ENCODE measurements around the gene PRKCH. TPM values are rescaled to one million over a fixed set of nuclear protein-coding genes. Genes with fewer than 3 reads are reported as not detected.

PRKCH gene
- total RNA-seq, 1 donor from 2014 or later, result 0.30 TPM

- no peaks in the 10 kb centered on the region for H3K9me3 Mint-ChIP-seq
- H3K27me3 Mint-ChIP-seq (ENCODE audit: low read depth), result peaks cover 20% of the 10 kb centered on the region
- H3K27ac Mint-ChIP-seq (ENCODE audit: unreplicated experiment), result peak overlapping the region; percentile 91
- H3K4me1 Mint-ChIP-seq, result peaks cover 21% of the 10 kb centered on the region
- DNase-seq (ENCODE audit: low read depth, low spot score), result no peak
- H3K36me3 Mint-ChIP-seq (ENCODE audit: low read depth), result no peaks in the 10 kb centered on the region
- H3K4me3 Mint-ChIP-seq, result no peak overlapping the region
- no peak for TF ChIP-seq CTCF (conservative IDR thresholded peaks at IDR 0.05)
Observed at GRCh38 chr14:61480704-61481285, 159.4 kb downstream of the PRKCH start.

GRCh38 chr14:61481701-61482100, 160.3 kb downstream of the PRKCH start:
- Mint-ChIP-seq H3K4me1 (peaks cover 14% of the 10 kb centered on the region), H3K4me3 (no peak overlapping the region), H3K27ac (ENCODE audit: unreplicated experiment) (no peak overlapping the region), H3K27me3 (ENCODE audit: low read depth) (peaks cover 20% of the 10 kb centered on the region), H3K9me3 (no peaks in the 10 kb centered on the region), H3K36me3 (ENCODE audit: low read depth) (no peaks in the 10 kb centered on the region)
- DNase-seq (ENCODE audit: low read depth, low spot score), result no peak
- no peak for TF ChIP-seq CTCF (conservative IDR thresholded peaks at IDR 0.05)

GRCh38 chr14:61482348-61483206, 161.2 kb downstream of the PRKCH start:
- DNase-seq (ENCODE audit: low read depth, low spot score), result no peak
- H3K36me3 Mint-ChIP-seq (ENCODE audit: low read depth), result no peaks in the 10 kb centered on the region
- no peak overlapping the region for H3K27ac Mint-ChIP-seq (ENCODE audit: unreplicated experiment)
- H3K9me3 Mint-ChIP-seq, result no peaks in the 10 kb centered on the region
- H3K4me1 Mint-ChIP-seq, result peaks cover 10% of the 10 kb centered on the region
- no peak for TF ChIP-seq CTCF (conservative IDR thresholded peaks at IDR 0.05)
- no peak overlapping the region for H3K4me3 Mint-ChIP-seq
- H3K27me3 Mint-ChIP-seq (ENCODE audit: low read depth), result peaks cover 22% of the 10 kb centered on the region

GRCh38 chr14:61483476-61483875, 162.1 kb downstream of the PRKCH start:
- H3K9me3 Mint-ChIP-seq, result no peaks in the 10 kb centered on the region
- H3K4me1 Mint-ChIP-seq, result peaks cover 9% of the 10 kb centered on the region
- peaks cover 22% of the 10 kb centered on the region for H3K27me3 Mint-ChIP-seq (ENCODE audit: low read depth)
- TF ChIP-seq CTCF (conservative IDR thresholded peaks at IDR 0.05), result no peak
- H3K4me3 Mint-ChIP-seq, result no peak overlapping the region
- DNase-seq (ENCODE audit: low read depth, low spot score), result no peak
- no peaks in the 10 kb centered on the region for H3K36me3 Mint-ChIP-seq (ENCODE audit: low read depth)
- H3K27ac Mint-ChIP-seq (ENCODE audit: unreplicated experiment), result no peak overlapping the region

- Mint-ChIP-seq H3K4me1 (peaks cover 14% of the 10 kb centered on the region), H3K4me3 (no peak overlapping the region), H3K27me3 (ENCODE audit: low read depth) (peaks cover 20% of the 10 kb centered on the region), H3K27ac (ENCODE audit: unreplicated experiment) (no peak overlapping the region), H3K36me3 (ENCODE audit: low read depth) (no peaks in the 10 kb centered on the region), H3K9me3 (no peaks in the 10 kb centered on the region)
- no peak for DNase-seq (ENCODE audit: low read depth, low spot score)
- no peak for TF ChIP-seq CTCF (conservative IDR thresholded peaks at IDR 0.05)
Observed at GRCh38 chr14:61484031-61484430, 162.7 kb downstream of the PRKCH start.
